ENCODE measurements around the gene TRMT1.

TRMT1 gene

GRCh38 chr19:13122980-13123957 lies 6.7 kb upstream of the TRMT1 start:
- DNase-seq (ENCODE audit: low spot score) = no peak

GRCh38 chr19:13122275-13122878 lies 5.8 kb upstream of the TRMT1 start:
- peak; percentile 14 for DNase-seq (ENCODE audit: low spot score)

- DNase-seq (ENCODE audit: low spot score) = peak; percentile 32
These were observed 5.2 kb upstream of the TRMT1 start for GRCh38 chr19:13121551-13122274.

GRCh38 chr19:13120817-13121216 lies 4.3 kb upstream of the TRMT1 start:
- DNase-seq (ENCODE audit: low spot score) = no peak

- no peak for DNase-seq (ENCODE audit: low spot score)
These were observed 3.5 kb upstream of the TRMT1 start for GRCh38 chr19:13120031-13120430.

- DNase-seq (ENCODE audit: low spot score) = no peak
These were observed 3.1 kb upstream of the TRMT1 start for GRCh38 chr19:13119627-13120026.

- peak; percentile 23 for DNase-seq (ENCODE audit: low spot score)
These were observed 2.1 kb upstream of the TRMT1 start for GRCh38 chr19:13118424-13119193.

- DNase-seq (ENCODE audit: low spot score) = peak; percentile 89
These were observed 1.4 kb upstream of the TRMT1 start, which contains the start of gene NACC1 for GRCh38 chr19:13117772-13118423. Gene NACC1 (plus strand): TSS chr19:13118264. CDS start chr19:13135208, 16,944 bp downstream.

GRCh38 chr19:13117176-13117771 lies 734 bp upstream of the TRMT1 start:
- DNase-seq (ENCODE audit: low spot score) = peak; percentile 17

- DNase-seq (ENCODE audit: low spot score) = no peak
These were observed 631 bp downstream of the TRMT1 start for GRCh38 chr19:13115936-13116281.

- DNase-seq (ENCODE audit: low spot score) = no peak
These were observed 4.0 kb downstream of the TRMT1 start for GRCh38 chr19:13112555-13112954.

GRCh38 chr19:13110099-13110610 lies 6.4 kb downstream of the TRMT1 start:
- DNase-seq (ENCODE audit: low spot score) = no peak

GRCh38 chr19:13109361-13110098 lies 7.0 kb downstream of the TRMT1 start:
- DNase-seq (ENCODE audit: low spot score) = no peak

- peak; percentile 29 for DNase-seq (ENCODE audit: low spot score)
These were observed 11.5 kb downstream of the TRMT1 start for GRCh38 chr19:13104848-13105711.

GRCh38 chr19:13104360-13104847 lies 12.1 kb downstream of the TRMT1 start:
- peak; percentile 63 for DNase-seq (ENCODE audit: low spot score)

- DNase-seq (ENCODE audit: low spot score) = no peak
These were observed 12.8 kb downstream of the TRMT1 start for GRCh38 chr19:13103581-13104359.

GRCh38 chr19:13102666-13103580 lies 13.6 kb downstream of the TRMT1 start, which contains the start of gene LYL1:
Gene LYL1 (minus strand): TSS chr19:13102858. CDS start chr19:13101171, 1,687 bp downstream.
- DNase-seq (ENCODE audit: low spot score) = peak; percentile 20
